22Rv1 (cell line): ENCODE data around the gene CMIP.

Source experiments
- ZFX ChIP-seq: fragments of 450-650 bp; IDR thresholded peaks from 2 replicates; pipeline ENCODE4 v1.6.1; 2017; ENCODE audit warnings: antibody characterized with exemption, borderline replicate concordance
- TF ChIP-seq, protein P1 (sequence below): fragments of 450-650 bp; IDR thresholded peaks from 2 replicates; pipeline ENCODE4 v1.5.1; 2017; ENCODE audit warnings: mild to moderate bottlenecking

GRCh38 chr16:81511371-81511770 lies 66.8 kb downstream of the CMIP start:
- TF ChIP-seq, protein P1, sequence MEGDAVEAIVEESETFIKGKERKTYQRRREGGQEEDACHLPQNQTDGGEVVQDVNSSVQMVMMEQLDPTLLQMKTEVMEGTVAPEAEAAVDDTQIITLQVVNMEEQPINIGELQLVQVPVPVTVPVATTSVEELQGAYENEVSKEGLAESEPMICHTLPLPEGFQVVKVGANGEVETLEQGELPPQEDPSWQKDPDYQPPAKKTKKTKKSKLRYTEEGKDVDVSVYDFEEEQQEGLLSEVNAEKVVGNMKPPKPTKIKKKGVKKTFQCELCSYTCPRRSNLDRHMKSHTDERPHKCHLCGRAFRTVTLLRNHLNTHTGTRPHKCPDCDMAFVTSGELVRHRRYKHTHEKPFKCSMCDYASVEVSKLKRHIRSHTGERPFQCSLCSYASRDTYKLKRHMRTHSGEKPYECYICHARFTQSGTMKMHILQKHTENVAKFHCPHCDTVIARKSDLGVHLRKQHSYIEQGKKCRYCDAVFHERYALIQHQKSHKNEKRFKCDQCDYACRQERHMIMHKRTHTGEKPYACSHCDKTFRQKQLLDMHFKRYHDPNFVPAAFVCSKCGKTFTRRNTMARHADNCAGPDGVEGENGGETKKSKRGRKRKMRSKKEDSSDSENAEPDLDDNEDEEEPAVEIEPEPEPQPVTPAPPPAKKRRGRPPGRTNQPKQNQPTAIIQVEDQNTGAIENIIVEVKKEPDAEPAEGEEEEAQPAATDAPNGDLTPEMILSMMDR, result no peak
- TF ChIP-seq ZFX, result no peak
